ENCODE measurements around the gene CRKL.

CRKL gene

DNA sequence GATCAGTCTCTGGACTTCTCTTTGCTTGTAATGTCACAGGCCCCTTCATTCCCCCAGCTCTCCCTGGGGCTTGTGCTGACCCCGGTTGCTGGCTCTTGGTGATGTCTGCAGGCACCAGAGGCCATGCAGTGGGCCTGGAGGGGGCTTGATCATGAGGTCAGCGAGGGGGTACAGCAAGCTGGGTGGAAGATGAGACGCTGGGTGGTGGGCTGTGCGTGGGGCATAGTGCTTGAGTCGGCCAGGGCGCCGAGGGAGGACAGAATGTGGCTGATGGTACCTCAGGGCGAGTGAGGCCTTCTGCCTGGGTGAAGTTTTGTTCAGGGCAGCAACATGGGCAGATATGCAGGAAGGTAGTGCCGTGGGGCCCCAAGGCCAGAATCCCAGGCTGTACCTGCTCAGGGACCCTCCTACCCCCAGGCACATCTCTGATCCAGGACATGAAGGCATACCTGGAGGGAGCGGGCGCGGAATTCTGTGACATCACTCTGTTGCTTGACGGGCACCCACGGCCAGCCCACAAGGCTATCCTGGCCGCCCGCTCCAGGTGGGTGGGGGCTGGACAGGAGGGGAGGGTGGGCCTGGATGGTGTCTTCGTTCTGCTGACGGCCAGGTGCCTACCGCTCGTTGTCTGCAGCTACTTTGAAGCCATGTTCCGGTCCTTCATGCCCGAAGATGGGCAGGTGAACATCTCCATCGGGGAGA is 78.3 kb downstream of the CRKL start:
- H3K4me3 ChIP-seq (replicated peaks in 1 of 2; ENCODE audit: low read depth in 2 of 2, low read length in 2 of 2): no peak overlapping the region
- TF ChIP-seq, protein P1, sequence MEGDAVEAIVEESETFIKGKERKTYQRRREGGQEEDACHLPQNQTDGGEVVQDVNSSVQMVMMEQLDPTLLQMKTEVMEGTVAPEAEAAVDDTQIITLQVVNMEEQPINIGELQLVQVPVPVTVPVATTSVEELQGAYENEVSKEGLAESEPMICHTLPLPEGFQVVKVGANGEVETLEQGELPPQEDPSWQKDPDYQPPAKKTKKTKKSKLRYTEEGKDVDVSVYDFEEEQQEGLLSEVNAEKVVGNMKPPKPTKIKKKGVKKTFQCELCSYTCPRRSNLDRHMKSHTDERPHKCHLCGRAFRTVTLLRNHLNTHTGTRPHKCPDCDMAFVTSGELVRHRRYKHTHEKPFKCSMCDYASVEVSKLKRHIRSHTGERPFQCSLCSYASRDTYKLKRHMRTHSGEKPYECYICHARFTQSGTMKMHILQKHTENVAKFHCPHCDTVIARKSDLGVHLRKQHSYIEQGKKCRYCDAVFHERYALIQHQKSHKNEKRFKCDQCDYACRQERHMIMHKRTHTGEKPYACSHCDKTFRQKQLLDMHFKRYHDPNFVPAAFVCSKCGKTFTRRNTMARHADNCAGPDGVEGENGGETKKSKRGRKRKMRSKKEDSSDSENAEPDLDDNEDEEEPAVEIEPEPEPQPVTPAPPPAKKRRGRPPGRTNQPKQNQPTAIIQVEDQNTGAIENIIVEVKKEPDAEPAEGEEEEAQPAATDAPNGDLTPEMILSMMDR (IDR thresholded peaks at IDR 0.05; ENCODE audit: low read depth, low read length): no peak
- DNase-seq (ENCODE audit: low read depth in 2 of 2): no peak

DNA sequence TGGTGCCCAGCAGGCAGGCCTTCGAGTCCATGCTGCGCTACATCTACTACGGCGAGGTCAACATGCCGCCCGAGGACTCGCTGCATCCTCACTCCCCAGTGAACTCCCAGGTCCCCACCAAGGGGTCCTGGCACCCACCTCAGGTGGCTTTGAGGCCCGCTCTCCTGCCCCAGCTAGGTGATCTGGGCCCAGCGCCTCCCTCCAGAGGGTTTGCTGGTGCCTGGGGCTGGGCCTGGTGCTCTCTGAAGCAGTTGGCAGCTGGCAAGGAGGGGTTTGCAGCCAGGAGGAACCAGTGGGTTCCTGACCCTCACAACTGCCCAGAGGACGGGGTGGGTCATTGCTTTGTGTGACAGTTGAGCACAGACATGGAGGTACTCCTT is 78.8 kb downstream of the CRKL start:
- DNase-seq (ENCODE audit: low read depth in 2 of 2): no peak
- H3K4me3 ChIP-seq (replicated peaks in 1 of 2; ENCODE audit: low read depth in 2 of 2, low read length in 2 of 2): no peak overlapping the region
- TF ChIP-seq, protein P1 (IDR thresholded peaks at IDR 0.05; ENCODE audit: low read depth, low read length): no peak

DNA sequence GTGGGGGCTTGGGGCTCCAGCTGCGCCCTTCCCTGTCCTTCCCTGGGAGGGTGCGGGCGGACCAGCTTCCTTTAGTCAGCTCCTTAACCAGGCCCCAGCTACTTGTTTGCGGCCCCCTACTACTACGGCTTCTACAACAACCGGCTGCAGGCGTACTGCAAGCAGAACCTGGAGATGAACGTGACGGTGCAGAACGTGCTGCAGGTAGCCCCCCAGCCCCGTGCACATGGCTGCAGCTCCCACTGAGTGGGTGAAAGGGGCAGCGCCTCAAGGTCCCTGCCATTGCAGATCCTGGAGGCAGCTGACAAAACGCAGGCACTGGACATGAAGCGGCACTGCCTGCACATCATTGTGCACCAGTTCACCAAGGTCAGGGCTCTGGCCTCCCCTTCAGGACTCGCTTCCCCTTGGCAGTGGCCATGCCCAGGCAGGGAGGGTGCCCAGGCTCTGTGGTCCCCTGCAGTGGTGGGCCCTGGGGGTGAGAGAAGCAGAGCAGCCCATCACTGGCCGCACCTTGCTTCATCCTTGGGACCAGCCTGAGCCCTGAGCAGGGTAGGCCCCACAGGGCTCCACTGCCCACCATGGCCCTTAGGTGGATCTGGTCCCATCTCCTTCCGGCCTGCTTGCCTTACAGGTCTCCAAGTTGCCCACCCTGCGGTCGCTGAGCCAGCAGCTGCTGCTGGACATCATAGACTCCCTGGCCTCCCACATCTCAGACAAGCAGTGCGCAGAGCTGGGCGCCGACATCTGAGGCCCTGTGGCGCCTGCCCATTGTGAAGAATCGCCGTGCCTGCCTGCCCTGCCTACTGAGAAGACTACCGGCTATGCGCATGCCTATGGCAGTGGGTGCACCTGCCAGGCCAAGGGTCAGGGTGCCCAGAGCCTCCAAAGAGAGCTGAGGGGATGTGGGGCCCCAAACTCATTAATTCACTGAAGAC is 79.7 kb downstream of the CRKL start:
- TF ChIP-seq, protein P1 (IDR thresholded peaks at IDR 0.05; ENCODE audit: low read depth, low read length): no peak
- no peak overlapping the region for H3K4me3 ChIP-seq (replicated peaks in 1 of 2; ENCODE audit: low read depth in 2 of 2, low read length in 2 of 2)
- DNase-seq (ENCODE audit: low read depth in 2 of 2): no peak

DNA sequence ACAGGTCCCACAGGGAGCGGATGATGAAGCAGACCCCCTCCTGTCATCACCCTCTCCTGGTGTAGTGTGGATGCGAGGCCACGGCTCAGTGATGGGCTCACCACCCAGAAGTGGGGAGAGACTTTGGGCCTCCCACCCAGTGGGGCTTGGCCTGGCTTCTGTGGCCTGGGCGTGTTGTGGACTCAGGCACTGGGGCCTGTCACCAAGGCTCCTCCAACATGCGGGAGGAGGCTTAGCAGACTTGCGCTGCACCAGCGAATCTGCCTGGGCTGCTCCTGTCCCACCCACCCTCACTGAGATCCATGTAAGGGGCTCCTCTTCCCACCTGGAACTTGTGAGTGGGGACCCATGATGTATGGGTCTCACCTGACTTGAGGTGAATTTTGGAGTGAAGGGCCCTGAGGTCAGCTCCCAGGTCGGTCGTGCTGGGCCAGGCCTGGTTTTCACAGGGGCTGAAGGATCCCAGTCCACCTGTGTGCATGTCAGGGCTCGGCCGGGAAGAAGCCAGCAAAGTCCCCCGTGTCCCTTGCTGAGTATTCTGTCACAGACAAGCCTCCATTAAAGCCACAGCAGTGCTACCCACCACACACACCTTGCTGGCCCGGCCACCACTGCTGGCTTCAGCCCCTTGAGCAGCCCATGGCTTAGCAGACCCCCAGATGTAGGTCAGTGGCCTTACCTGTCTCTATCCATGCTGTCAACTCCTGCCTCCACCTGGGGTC is 80.5 kb downstream of the CRKL start:
- H3K4me3 ChIP-seq (replicated peaks in 1 of 2; ENCODE audit: low read depth in 2 of 2, low read length in 2 of 2): no peak overlapping the region
- no peak for DNase-seq (ENCODE audit: low read depth in 2 of 2)
- TF ChIP-seq, protein P1 (IDR thresholded peaks at IDR 0.05; ENCODE audit: low read depth, low read length): no peak

DNA sequence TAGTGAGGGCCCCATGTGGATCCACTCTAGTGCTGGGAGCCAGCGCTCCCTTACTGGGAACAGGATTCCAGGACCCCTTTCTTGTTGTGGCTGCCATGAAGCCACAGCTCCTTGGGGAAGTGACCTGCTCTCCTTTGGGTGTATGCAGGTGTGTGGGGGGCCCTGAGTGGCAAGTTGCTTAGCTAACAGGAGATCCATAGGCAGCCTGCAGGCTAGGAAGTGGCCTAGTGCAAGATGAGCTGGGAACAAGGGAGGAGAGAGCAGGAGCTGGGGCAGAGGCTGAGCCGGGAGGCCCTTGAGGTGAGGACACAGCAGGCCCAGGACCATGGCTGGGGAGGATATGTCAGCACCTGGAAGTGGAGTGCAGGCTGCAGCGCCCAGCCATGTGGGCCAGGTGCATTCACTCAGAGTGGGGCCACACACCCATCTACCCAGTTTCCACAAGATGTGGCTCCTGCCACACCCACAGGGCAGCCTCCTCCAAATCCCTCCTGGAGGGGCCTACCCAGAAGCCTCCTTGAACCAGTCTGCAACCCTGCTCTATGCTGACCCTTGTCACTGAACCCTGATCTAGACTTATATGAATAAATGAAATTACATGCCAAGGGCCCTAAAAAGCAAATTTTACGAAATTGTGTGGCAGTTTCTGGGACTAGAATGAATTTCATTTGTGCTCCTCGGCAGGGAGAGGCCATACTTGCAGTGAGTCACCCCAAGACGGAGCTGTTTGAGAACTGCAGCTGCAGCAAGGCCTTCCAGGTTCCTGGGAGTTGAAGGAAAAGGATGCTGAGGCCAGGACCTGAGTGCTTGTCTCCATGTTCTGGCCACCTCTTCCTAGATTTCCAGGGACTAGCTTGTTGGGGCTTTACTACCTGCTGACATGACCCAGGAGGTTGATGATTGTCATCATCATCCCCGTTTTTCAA is 81.5 kb downstream of the CRKL start:
- TF ChIP-seq, protein P1 (IDR thresholded peaks at IDR 0.05; ENCODE audit: low read depth, low read length): no peak
- H3K4me3 ChIP-seq (replicated peaks in 1 of 2; ENCODE audit: low read depth in 2 of 2, low read length in 2 of 2): no peak overlapping the region
- peak in 1 of 2 donors; percentile 44 for DNase-seq (ENCODE audit: low read depth in 2 of 2)
